Measurements from ENCODE around the gene ERBB2. TPM values are rescaled to one million over a fixed set of nuclear protein-coding genes. Genes with fewer than 3 reads are reported as not detected.

Gene ERBB2
- total RNA-seq, 4 donors from 2014 or later: 11.8 to 98.8 (median 44.6) TPM

DNA sequence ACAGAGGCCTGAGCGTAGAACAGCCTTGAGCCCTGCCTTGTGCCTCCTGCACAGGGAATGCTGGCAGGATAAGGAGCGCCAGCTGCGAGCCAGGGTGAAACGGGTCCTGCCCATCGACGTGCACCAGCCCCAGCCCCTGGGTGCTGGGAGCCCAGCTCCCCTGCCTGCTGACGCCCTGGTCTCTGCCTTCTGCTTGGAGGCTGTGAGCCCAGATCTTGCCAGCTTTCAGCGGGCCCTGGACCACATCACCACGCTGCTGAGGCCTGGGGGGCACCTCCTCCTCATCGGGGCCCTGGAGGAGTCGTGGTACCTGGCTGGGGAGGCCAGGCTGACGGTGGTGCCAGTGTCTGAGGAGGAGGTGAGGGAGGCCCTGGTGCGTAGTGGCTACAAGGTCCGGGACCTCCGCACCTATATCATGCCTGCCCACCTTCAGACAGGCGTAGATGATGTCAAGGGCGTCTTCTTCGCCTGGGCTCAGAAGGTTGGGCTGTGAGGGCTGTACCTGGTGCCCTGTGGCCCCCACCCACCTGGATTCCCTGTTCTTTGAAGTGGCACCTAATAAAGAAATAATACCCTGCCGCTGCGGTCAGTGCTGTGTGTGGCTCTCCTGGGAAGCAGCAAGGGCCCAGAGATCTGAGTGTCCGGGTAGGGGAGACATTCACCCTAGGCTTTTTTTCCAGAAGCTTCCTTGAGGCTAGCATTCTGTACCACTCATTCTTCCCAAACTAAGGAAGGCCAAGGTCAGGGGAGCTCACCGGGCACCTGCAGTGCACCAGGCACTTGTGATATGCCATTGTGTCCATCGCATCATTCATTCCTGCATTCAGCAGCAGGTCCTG is 29.7 kb upstream of the ERBB2 start:
- Histone ChIP-seq H3K36me3 (no peaks in the 10 kb centered on the region), H3K4me1 (peaks cover 0 to 19% of the 10 kb centered on the region in 2 donors), H3K27me3 (peaks cover 25 to 34% of the 10 kb centered on the region in 2 donors), H3K4me3 (no peak overlapping the region), H3K9me3 (no peaks in the 10 kb centered on the region), H3K27ac (no peak overlapping the region)
- intact Hi-C loops (cut with DNase I; ENCODE audit: low total_unique reads): no loop called here
- no peak for DNase-seq
- TF ChIP-seq POLR2A (IDR thresholded peaks at IDR 0.05): no peak
- TF ChIP-seq, protein P1, sequence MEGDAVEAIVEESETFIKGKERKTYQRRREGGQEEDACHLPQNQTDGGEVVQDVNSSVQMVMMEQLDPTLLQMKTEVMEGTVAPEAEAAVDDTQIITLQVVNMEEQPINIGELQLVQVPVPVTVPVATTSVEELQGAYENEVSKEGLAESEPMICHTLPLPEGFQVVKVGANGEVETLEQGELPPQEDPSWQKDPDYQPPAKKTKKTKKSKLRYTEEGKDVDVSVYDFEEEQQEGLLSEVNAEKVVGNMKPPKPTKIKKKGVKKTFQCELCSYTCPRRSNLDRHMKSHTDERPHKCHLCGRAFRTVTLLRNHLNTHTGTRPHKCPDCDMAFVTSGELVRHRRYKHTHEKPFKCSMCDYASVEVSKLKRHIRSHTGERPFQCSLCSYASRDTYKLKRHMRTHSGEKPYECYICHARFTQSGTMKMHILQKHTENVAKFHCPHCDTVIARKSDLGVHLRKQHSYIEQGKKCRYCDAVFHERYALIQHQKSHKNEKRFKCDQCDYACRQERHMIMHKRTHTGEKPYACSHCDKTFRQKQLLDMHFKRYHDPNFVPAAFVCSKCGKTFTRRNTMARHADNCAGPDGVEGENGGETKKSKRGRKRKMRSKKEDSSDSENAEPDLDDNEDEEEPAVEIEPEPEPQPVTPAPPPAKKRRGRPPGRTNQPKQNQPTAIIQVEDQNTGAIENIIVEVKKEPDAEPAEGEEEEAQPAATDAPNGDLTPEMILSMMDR (IDR thresholded peaks at IDR 0.05): no peak

DNA sequence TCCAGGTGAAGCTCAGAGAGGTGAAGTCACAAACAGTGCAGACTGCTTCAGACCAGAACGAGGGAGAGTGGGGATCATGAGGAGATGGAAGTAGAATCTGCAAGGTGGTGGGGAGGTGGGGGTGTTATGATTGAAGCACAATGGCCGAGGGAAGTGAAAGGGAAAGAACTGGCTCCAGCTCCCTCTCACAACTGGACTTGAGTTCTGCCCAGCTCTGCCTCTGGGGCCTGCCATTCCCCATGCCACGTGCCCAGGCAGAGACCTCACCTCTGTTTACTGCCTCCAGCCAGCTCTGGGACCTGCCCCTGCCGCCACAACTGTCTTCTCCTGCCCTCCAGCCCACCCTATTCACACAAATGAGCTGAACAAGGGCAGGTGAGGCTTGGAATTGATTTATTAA is 29.1 kb upstream of the ERBB2 start:
- Histone ChIP-seq H3K27ac (no peak overlapping the region), H3K4me1 (peaks cover 0 to 19% of the 10 kb centered on the region in 2 donors), H3K27me3 (peaks cover 25 to 34% of the 10 kb centered on the region in 2 donors), H3K4me3 (no peak overlapping the region), H3K9me3 (no peaks in the 10 kb centered on the region), H3K36me3 (no peaks in the 10 kb centered on the region)
- no peak for DNase-seq
- no peak for TF ChIP-seq POLR2A (IDR thresholded peaks at IDR 0.05)
- TF ChIP-seq, protein P1 (IDR thresholded peaks at IDR 0.05): no peak
- intact Hi-C loops (cut with DNase I; ENCODE audit: low total_unique reads): no loop called here

DNA sequence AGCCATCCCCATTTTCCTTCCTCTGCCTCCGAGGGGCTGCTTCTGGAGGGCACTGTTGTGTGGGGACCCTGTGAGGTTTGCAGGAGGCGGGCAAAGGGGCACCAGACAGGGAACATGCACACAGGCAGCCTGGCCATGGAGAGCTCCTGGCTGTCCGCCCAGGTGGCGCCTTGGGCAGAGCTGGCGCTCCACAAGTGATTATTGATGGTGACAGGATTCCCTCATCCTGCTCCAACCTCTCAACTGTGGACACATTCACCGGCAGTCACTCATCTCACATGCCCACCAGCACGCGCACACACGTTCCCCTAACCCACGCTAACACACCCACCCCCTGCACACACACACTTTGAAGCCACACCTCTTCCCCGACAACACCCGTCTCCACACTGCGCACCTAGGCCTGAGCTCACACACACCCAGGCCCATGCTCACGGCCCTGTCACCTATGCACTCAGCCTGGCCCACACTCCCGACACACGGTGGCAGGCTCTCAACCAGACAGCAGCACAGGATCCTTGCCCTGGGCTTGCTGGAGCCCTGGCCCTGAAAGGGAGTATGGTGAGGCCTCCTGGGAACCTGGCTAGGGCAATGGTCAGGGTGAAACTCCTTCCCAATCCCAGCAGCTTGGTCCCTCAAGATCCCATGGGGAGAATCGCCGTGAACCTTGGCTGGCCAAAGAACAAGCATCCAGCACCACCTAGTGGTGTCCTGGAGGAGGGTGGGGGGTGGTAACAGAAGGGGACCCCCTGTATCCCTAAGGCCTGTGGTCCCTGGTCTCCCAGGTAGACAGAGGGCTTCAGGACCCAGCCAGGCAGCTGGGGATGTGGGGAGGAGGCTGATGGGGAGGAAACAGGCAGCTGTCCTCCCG is 28.0 kb upstream of the ERBB2 start:
- Histone ChIP-seq H3K27ac (no peak overlapping the region), H3K36me3 (no peaks in the 10 kb centered on the region), H3K9me3 (no peaks in the 10 kb centered on the region), H3K4me3 (no peak overlapping the region), H3K27me3 (peaks cover 25 to 29% of the 10 kb centered on the region in 2 donors), H3K4me1 (peaks cover 0 to 19% of the 10 kb centered on the region in 2 donors)
- TF ChIP-seq POLR2A (IDR thresholded peaks at IDR 0.05): no peak
- TF ChIP-seq, protein P1 (IDR thresholded peaks at IDR 0.05): peak; percentile 18 to 49 (median 38)
- intact Hi-C loops (cut with DNase I; ENCODE audit: low total_unique reads): no loop called here
- no peak for DNase-seq

DNA sequence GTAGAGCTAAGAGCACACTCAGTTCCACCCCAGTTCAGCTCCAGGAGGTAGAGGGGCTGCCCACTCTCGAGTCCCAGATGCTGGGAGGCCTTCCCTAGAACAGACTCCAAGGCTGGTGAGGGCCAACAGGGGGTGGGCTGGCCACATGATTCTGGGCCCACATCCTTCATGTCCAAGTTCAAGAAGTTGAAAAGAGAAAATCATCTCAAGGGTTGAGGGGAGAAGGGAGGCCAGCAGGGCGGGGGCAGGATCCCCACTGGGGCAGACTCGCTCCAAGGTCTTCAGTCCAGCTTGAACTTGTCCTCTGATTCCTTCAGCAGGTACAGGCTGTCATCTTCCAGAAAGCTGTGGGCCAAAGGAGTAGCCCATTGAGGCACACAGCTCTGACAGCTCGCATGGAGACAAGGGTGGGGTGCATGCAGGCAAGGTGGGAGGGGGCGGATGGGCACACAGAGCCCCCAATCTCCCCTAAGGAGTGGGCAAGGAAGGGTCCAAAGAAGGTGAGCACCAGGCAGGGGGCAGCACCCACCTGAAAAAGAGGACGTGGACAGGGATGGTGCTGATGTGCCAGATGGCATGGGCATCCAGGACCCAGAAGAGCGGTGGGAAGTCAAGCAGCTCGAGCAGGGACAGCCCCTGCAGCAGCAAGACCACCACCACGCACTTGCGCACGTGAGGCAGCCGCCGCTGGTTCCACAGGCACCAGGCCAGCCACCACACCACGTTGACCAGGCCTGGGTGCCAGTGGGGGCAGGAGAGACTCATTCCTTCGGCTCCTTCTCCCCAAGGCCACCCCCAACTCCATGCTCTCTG is 27.1 kb upstream of the ERBB2 start:
- Histone ChIP-seq H3K9me3 (no peaks in the 10 kb centered on the region), H3K36me3 (no peaks in the 10 kb centered on the region), H3K27me3 (peaks cover 16 to 20% of the 10 kb centered on the region in 2 donors), H3K27ac (no peak overlapping the region), H3K4me3 (no peak overlapping the region), H3K4me1 (peaks cover 0 to 11% of the 10 kb centered on the region in 2 donors)
- no peak for DNase-seq
- TF ChIP-seq, protein P1 (IDR thresholded peaks at IDR 0.05): peak in 1 of 4 experiments; percentile 1
- TF ChIP-seq POLR2A (IDR thresholded peaks at IDR 0.05): no peak
- intact Hi-C loops (cut with DNase I; ENCODE audit: low total_unique reads): no loop called here
